ENCODE data around the gene JPH3.

JPH3 gene

DNA sequence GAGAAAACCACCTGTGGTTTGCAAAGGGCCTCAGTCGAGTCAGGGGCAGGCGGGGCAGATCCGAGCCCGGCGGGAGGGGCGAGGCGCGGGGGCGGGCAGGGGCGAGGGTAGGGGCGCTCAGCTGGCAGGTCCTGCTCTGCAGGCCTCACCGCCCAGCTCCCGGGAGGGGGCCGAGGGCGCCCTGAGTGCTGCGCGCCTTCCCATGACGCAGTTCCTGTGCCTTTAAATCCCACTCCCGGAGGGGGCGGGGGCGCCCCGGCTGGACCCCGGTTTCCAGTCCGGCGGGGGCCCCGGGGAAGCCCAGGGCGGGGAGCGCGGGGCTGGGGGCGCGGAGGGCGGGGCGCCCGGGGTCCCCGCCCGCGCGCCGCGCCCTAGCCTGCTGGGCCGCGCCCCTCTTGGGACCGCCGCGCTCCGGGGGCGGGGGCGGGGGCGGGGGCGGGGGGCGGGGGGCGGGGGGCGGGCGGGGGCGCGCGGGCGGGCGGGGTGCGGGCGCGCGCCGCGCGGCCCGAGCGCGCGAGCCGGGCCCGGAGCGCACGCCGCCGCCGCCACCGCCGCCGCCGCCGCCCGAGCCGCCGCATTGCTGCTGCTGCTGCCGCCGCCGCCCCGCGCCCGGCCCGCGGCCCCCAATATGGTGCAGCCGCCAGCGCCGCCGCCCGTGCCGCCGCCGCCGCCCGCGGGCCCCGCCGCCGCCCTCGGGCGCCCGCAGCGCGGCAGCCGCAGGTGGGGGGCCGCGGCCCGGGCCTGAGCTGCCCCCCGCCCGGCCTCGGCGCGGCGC is at the start of gene JPH3:
Gene JPH3 (plus strand): TSS at position 508 of the 775 bp plus-strand sequence. CDS start 639 bp downstream, outside the sequence.
- no peak for DNase-seq (ENCODE audit: low read depth in 2 of 2, low spot score in 1 of 2)

DNA sequence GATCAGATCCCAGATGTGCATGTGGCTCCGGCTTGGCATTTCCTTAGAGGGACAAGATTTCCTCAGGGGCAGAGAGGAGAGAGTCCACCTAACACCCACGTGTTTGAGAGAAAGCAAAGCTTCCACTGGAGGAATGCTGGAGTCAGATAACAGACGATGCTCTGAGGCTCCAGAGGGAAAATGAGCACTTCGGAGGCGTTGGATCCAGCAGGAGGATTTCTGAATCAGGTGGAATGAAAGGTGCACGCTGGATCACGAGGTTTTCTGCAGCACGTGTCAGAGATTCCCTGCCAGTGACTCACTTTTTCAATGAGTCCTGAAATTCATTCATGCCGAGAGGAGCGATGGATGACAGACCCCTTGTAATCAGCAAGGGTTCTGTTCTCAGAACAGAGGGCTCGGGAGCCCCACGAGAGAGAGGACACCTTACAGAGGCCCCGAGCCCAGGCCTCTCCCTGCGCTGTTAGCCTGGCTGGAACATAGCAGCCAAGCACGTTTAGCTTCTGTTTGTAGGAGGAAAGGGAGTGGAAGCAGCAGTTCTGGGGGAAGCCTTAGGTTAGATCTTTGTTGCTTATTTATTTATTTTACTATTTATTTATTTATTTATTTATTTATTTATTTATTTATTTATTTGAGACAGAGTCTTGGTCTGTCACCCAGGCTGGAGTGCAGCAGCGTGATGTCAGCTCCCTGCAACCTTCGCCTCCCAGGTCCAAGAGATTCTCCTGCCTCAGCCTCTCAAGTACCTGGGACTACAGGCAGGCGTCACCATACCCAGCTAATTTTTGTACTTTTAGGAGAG is 49.3 kb upstream of the JPH3 start:
- no peak for DNase-seq (ENCODE audit: low read depth in 2 of 2, low spot score in 1 of 2)

GRCh38 chr16:87554754-87555427 is 47.4 kb upstream of the JPH3 start:
- no peak for DNase-seq (ENCODE audit: low read depth in 2 of 2, low spot score in 1 of 2)

- no peak for DNase-seq (ENCODE audit: low read depth in 2 of 2, low spot score in 1 of 2)
These were observed 46.7 kb upstream of the JPH3 start for GRCh38 chr16:87555647-87556046.

- no peak for DNase-seq (ENCODE audit: low read depth in 2 of 2, low spot score in 1 of 2)
These were observed 45.3 kb upstream of the JPH3 start for GRCh38 chr16:87556941-87557459.

DNA sequence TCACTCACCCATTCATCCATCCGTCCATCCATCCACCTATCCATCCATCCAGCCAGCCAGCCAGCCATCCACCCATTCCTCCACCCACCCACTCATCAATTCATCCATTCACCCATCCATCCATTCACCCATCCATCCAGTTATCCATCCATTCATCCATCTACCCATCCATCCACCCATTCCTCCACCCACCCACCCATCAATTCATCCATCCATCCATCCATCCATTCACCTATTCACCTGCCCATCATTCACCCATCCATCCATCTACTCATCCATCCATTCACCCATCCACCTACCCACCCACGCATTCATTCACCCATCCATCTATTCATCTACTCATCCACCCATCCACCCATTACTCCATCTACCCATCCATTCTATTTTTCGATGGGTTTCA is 43.6 kb upstream of the JPH3 start:
- no peak for DNase-seq (ENCODE audit: low read depth in 2 of 2, low spot score in 1 of 2)

- DNase-seq (ENCODE audit: low read depth in 2 of 2, low spot score in 1 of 2): no peak
These were observed 42.4 kb upstream of the JPH3 start for GRCh38 chr16:87559945-87560344.

DNA sequence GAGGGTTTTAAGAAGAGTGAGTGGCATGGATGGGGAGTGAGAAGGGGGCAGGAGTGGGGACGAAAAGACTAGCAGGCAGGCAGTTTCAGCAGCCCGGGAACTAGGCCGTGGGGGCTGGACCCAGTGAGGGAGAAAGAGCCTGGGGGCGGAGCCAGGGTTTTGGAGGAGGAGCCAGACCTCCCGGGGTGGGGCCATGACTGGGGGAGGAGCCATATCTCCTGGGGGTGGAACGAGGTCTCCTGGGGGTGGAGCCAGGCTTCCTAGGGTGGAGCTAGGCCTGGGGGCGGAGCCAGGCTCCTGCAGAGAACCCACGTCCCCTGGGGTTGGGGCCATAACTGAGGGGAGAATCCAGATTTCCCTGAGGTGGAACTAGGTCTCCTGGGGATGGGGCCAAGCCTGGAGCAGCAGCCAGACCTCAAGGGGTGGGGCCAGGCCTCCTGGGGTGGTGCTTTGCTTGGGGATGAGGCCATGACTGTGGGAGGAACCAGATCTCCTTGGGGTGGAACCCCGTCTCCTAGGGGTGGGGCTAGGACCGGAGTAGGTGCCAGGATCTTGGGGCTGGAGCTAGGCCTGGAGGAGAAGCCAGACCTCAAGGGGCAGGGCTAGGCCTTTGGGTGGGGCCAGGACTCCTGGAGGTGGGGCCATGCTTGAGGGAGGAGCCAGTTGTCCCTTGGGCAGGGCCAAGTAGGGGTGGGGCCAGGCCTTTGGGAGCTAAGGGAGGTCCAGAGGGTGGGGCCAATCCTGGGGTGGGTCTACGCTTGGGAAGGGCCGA is 41.7 kb upstream of the JPH3 start:
- DNase-seq (ENCODE audit: low read depth in 2 of 2, low spot score in 1 of 2): no peak

- no peak for DNase-seq (ENCODE audit: low read depth in 2 of 2, low spot score in 1 of 2)
These were observed 40.9 kb upstream of the JPH3 start for GRCh38 chr16:87561200-87562105.

DNA sequence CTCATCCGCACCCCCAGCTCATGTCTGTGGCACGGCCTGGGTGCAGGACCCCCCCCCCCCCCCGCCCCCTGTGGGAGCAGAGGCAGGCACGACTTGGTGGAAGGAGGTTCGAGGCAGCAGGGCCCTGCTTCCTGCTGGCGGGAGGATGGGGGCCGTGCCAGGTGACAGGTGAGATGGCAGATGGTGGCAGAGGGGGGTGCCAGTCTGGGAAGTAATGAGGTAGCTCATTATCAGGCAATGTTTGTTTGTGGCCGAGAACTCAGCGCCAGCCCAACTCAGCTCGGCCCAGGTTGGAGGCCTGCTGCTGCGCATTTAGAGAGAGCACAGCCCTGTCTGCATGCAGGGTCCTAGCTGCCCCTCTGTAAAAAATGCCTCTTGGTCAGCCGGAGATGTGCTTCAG is 40.1 kb upstream of the JPH3 start:
- DNase-seq (ENCODE audit: low read depth in 2 of 2, low spot score in 1 of 2): no peak

DNA sequence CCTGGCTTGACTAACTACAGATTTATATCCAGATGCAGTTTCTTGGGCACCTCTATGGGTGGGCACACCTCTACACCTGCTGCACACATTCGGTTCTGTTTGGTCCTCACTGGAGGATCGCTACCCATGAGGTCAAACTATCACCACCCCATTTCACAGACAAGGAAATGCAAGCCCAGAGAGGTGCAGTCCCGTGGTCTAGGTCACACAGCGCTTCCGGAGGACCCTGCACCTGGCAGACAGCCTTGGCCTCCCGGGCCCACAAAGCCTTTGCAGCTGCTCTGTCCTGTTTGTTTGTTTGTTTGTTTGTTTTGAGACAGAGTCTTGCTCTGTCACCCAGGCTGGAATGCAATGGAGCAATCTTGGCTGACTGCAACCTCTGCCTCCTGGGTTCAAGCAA is 39.3 kb upstream of the JPH3 start:
- no peak for DNase-seq (ENCODE audit: low read depth in 2 of 2, low spot score in 1 of 2)

DNA sequence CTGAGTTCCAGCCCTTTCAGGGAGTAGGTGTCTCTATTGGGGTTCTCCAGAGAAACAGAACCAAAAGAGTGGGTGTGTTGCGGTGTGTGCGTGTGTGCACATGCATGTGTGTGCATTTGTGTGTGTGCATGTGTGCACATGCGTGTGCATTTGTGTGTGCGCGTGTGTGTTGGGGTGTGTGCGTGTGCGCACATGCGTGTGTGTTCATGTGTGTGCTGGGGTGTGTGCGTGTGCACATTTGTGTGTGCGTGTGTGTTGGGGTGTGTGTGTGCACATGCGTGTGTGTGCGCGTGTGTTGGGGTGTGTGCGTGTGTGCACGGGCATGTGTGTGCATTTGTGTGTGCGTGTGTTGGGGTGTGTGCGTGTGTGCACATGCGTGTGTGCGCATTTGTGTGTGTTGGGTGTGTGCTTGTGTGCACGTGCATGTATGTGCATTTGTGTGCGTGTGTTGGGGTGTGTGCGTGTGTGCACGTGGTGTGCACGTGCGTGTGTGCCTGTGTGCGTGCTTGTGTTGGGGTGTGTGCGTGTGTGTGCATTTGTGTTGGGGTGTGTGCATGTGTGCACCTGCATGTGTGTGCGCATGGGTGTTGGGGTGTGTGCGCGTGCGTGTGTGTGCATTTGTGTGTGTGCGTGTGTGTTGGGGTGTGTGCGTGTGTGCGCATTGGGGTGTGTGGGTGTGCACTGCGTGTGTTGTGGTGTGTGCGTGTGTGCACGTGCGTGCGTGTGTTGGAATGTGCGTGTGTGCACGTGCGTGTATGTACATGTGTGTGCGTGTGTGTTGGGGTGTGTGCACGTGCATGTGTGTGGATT is 38.4 kb upstream of the JPH3 start:
- DNase-seq (ENCODE audit: low read depth in 2 of 2, low spot score in 1 of 2): no peak

- no peak for DNase-seq (ENCODE audit: low read depth in 2 of 2, low spot score in 1 of 2)
These were observed 37.9 kb upstream of the JPH3 start for GRCh38 chr16:87564524-87564778.

DNA sequence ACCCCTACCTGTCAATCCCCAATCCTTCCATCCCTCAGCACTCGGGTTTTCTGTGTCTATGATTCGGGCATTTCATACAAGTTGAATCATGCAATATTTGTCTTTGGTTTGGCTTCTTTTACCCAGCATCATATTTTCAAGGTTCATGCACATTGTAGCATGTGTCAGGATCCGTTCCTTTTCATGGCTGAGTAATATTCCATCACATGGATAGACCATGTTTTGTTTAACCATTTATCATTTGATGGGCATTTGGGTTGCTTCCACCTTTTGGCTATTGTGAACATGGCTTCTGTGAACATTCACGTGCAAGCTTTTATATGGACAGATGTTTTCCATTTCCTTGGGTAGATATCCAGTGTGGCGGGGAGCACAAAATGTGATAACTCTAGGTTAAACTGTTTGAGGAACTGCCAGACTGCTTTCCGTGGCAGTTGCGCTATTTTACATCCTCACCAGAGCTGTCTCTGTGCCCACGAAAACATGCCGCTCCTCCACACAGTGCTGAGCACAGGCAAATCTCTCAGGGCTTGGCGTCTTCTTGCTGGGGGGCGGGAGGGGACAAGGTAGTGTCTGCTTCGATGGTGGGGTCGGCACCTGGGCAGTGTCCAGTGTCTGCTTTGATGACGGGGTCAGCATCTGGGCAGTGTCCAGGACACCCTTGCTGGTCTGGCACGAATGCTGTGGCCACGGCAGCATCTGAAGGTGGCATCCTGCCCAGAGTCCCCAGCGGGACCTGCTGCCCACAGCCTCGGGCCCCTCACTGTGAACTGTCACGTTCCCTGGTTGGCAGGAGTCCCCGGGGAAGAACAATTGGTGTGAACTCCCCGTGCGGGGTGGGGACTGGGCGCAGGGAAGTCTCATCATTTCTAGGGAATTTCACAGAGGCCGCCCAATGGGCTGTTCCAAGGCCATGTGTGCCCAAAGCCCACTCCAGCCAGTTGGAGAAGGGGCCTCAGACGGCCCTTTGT is 32.4 kb upstream of the JPH3 start:
- no peak for DNase-seq (ENCODE audit: low read depth in 2 of 2, low spot score in 1 of 2)

GRCh38 chr16:87570572-87570937 is 31.8 kb upstream of the JPH3 start:
- DNase-seq (ENCODE audit: low read depth in 2 of 2, low spot score in 1 of 2): no peak

DNA sequence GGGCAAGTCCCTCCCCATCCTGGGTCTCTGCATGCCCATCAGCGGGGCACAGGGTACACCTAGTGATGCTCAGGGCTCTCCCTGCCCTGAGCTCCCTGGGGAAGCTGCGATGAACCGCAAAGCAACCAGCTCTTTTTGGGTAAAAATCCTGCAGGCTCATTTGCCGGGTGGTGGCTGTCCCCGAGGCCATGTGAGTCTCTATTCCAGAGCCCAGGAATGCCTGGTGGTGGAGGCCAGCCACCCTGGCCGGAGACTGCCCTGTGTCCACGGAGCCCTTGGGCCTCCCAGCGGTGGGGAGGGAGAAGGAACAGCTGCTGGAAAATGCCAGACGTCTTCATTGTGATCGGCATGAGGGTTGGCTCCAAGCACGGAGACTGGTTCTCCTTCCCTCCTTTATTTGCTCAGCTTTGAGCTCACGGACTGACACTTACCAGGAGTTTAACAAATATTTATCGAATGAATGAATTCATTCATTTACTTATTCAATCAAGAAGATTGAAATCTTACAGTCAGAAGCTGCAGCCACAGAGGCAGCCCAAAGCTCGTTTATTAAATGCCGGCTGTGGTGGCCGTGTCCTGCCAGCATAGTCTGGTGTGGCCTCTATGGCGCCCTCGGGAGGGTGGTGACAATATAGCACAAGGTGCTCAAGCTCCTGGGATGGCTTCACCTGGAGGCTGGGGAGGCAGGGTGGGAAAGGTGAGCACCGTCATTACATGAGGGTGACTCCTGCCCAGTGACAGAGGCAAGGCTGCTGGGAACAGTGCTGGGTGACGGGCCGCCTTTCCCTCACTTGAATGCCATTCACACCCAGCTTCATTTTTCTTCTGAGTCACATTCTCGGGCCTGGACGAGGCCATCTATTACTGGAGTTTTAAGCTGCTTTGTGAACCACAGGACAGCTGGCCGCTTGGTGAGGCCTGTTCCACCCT is 31.1 kb upstream of the JPH3 start:
- DNase-seq (ENCODE audit: low read depth in 2 of 2, low spot score in 1 of 2): no peak

- DNase-seq (ENCODE audit: low read depth in 2 of 2, low spot score in 1 of 2): no peak
These were observed 30.5 kb upstream of the JPH3 start for GRCh38 chr16:87571868-87572244.

Measured in stimulated activated CD8-positive, alpha-beta memory T cell treated with anti-CD3 and anti-CD28 coated beads, Interleukin-4, amount 100 ng/mL, for 1 hour (primary cell).